ENCODE measurements around the gene PCSK4.
A peak's percentile ranks its signal among the peaks of the same experiment; 100 is the strongest.

PCSK4 gene

GRCh38 chr19:1457031-1457739 lies 33.0 kb downstream of the PCSK4 start:
- H3K4me3 ChIP-seq (ENCODE audit: low read depth, low read length) = no peak overlapping the region
- peaks cover 48% of the 10 kb centered on the region for H3K27me3 ChIP-seq (replicated peaks)
- H3K36me3 ChIP-seq (replicated peaks) = no peaks in the 10 kb centered on the region
- H3K27ac ChIP-seq = no peak overlapping the region
- in situ Hi-C loops (cut with HindIII; ENCODE audit: low pct_ligation_motif_present, low sequenced_read_pairs) = no loop called here
- DNase-seq = no peak
- TF ChIP-seq CTCF (IDR thresholded peaks at IDR 0.05; ENCODE audit: low read depth, low read length, missing control alignments) = no peak

DNA sequence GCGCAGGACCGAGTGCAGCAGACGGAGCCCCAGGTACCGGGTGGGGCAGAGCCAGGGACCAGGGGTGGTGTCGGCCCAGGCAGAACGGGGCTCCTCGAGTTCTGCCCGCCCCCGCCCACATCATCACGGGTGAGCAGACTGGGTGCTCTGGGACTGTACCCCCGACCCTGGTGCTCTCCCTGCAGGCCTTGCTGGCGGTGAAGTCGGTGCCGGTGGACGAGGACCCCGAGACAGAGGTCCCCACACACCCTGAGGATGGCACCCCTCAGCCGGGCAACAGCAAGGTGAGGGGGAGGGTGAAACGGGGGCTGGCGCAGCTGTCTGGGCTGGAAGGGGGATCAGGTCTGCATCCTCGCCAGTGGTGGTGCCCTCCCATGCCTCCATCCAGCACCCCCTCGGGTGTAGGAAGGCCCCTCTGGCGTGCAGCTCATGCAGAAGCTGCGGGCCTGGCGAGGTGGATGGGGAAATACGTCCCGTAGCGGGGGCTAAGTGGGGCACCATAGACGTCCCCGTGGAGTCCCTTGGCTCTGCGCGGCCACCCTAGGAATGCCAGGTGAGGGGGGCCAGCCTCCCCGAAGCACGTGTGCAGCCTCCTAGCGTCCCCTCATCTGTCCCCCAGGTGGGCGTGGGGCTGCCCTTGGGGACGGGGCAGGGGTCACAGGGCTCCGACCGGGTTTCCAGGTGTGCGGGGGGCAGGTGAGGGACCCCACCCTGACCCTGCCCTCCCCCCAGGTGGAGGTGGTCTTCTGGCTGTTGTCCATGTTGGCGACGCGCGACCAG lies 33.8 kb downstream of the PCSK4 start:
- in situ Hi-C loops (cut with HindIII; ENCODE audit: low pct_ligation_motif_present, low sequenced_read_pairs) = no loop called here
- no peaks in the 10 kb centered on the region for H3K36me3 ChIP-seq (replicated peaks)
- no peak for DNase-seq
- no peak for TF ChIP-seq CTCF (IDR thresholded peaks at IDR 0.05; ENCODE audit: low read depth, low read length, missing control alignments)
- peaks cover 56% of the 10 kb centered on the region for H3K27me3 ChIP-seq (replicated peaks)
- no peak overlapping the region for H3K4me3 ChIP-seq (ENCODE audit: low read depth, low read length)
- H3K27ac ChIP-seq = no peak overlapping the region

GRCh38 chr19:1455336-1456120 lies 34.6 kb downstream of the PCSK4 start:
- peaks cover 64% of the 10 kb centered on the region for H3K27me3 ChIP-seq (replicated peaks)
- peak; percentile 33 for DNase-seq
- H3K4me3 ChIP-seq (ENCODE audit: low read depth, low read length) = no peak overlapping the region
- in situ Hi-C loops (cut with HindIII; ENCODE audit: low pct_ligation_motif_present, low sequenced_read_pairs) = no loop called here
- H3K27ac ChIP-seq = no peak overlapping the region
- no peak for TF ChIP-seq CTCF (IDR thresholded peaks at IDR 0.05; ENCODE audit: low read depth, low read length, missing control alignments)
- no peaks in the 10 kb centered on the region for H3K36me3 ChIP-seq (replicated peaks)

- no peak for TF ChIP-seq CTCF (IDR thresholded peaks at IDR 0.05; ENCODE audit: low read depth, low read length, missing control alignments)
- no peak overlapping the region for H3K4me3 ChIP-seq (ENCODE audit: low read depth, low read length)
- H3K27ac ChIP-seq = no peak overlapping the region
- no peak for DNase-seq
- H3K27me3 ChIP-seq (replicated peaks) = peaks cover 70% of the 10 kb centered on the region
- no peaks in the 10 kb centered on the region for H3K36me3 ChIP-seq (replicated peaks)
- in situ Hi-C loops (cut with HindIII; ENCODE audit: low pct_ligation_motif_present, low sequenced_read_pairs) = no loop called here
Measured at GRCh38 chr19:1455002-1455335, 35.2 kb downstream of the PCSK4 start.

DNA sequence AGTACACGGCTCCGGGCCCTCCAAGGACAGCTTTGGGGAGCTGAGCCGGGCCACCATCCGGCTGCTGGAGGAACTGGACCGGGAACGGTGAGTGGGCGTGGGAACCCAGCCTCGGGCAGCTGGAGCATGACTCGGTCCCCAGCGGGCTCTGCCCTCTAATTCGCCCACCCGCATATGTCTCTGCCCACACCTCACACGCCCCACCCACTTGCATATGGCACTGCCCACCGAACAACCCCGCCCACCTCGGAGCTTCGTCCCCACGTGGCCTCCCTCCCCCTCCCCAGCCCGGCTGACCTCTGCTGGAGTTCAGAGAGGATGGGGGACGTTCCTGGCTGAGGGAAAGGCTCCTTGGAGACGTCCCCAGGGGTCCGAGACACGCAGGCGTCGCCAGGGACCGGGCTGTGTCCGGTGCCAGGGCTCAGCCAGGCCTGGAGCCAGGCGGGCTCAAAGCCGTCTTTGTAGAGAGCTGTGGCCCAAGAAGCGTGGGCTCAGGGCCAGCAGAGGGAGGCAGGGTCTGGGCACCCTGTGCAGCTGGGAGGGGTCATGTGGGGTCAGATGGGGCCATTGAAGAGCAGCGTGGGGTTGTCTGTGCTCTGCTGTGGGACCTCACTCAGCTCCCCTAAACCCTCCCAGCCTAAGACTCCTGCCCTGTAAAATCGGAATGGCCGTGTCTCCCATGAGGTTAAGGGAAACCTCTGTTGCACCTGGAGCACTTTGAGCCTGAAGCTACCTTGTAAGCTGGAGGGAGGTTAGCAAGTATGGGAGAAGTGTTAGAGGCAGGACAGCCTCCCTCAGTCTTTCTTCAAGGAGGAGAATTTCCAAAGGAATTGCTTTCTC lies 36.4 kb downstream of the PCSK4 start:
- H3K27me3 ChIP-seq (replicated peaks) = peaks cover 82% of the 10 kb centered on the region
- peak; percentile 28 for TF ChIP-seq CTCF (IDR thresholded peaks at IDR 0.05; ENCODE audit: low read depth, low read length, missing control alignments)
- no peak for DNase-seq
- no peak overlapping the region for H3K4me3 ChIP-seq (ENCODE audit: low read depth, low read length)
- H3K27ac ChIP-seq = no peak overlapping the region
- no peaks in the 10 kb centered on the region for H3K36me3 ChIP-seq (replicated peaks)
- in situ Hi-C loops (cut with HindIII; ENCODE audit: low pct_ligation_motif_present, low sequenced_read_pairs) = no loop called here

All from brain microvascular endothelial cell (primary cell).